ENCODE measurements around the gene ACSL5.

The ACSL5 gene

DNA sequence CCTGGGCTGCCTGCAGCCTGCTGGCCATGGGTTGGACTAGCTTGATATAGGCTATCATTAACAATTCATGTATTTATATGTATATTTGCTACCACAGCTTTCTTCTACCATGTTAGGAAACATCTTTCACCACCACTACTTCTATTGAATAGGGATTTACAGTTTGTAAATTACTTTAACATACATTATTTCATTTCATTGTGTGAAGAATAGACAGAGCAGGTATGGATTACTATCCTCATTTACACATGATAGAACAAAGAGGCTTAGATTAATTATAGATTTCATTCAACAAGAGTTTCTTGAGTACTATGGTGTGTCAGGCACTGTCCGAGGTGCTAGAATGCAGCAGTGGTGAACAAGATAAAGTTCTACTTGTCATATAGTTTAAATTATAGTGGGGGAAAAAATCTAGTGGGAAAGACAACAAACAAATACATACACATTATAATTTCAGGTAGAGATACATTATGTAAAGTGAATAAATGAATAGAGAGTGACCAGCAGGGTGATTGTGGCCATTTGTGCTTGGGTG is 93.7 kb downstream of the ACSL5 start:
- DNase-seq = no peak

- no peak for DNase-seq
These were observed 98.1 kb downstream of the ACSL5 start for GRCh38 chr10:112471878-112472487.

- no peak for DNase-seq
These were observed 101.8 kb downstream of the ACSL5 start for GRCh38 chr10:112475575-112476218.

Measured in stimulated activated CD4-positive, alpha-beta T cell treated with anti-CD3 and anti-CD28 coated beads, Interleukin-1b, Interleukin-23, amount 100 ng/mL, for 48 hours (primary cell).